ENCODE measurements around the gene RAB38. TPM values are rescaled to one million over a fixed set of nuclear protein-coding genes. Genes with fewer than 3 reads are reported as not detected.

The RAB38 gene
- total RNA-seq, 2 donors from 2014 or later: 3.1 TPM; not detected in 1

DNA sequence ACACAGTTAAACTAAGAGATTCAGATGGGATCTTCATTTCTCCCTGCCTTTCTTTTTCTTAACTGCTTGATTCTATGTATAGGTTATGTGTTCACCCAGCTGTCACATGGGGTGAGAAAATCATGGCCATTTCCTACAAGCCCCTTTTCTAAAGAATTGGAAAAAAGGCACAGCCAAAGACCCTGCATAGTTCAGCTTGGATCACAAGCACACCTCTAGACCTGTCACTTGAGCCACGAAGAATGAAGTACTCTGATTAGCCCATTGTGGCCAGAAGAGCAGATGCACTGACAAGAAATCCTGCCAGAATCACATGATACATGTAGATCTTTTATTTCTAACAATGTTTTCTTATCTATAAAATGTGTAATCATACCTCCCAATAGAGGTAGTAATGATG is 69.7 kb downstream of the RAB38 start:
- Histone ChIP-seq H3K27ac (no peak overlapping the region), H3K27me3 (no peaks in the 10 kb centered on the region), H3K4me3 (no peak overlapping the region), H3K9me3 (peaks cover 0 to 2% (median 0%) of the 10 kb centered on the region in 3 donors), H3K36me3 (replicated peaks in 1 of 2; ENCODE audit: insufficient read depth in 1 of 2, low read depth in 2 of 2) (no peaks in the 10 kb centered on the region), H3K4me1 (peaks cover 30% of the 10 kb centered on the region)
- WGBS, 2 donors: 19 to 27% methylated on average over 1 of the region's 1 CpG
- intact Hi-C loops (cut with DNase I): no loop called here
- TF ChIP-seq POLR2A (IDR thresholded peaks at IDR 0.05): no peak
- TF ChIP-seq, protein P1, sequence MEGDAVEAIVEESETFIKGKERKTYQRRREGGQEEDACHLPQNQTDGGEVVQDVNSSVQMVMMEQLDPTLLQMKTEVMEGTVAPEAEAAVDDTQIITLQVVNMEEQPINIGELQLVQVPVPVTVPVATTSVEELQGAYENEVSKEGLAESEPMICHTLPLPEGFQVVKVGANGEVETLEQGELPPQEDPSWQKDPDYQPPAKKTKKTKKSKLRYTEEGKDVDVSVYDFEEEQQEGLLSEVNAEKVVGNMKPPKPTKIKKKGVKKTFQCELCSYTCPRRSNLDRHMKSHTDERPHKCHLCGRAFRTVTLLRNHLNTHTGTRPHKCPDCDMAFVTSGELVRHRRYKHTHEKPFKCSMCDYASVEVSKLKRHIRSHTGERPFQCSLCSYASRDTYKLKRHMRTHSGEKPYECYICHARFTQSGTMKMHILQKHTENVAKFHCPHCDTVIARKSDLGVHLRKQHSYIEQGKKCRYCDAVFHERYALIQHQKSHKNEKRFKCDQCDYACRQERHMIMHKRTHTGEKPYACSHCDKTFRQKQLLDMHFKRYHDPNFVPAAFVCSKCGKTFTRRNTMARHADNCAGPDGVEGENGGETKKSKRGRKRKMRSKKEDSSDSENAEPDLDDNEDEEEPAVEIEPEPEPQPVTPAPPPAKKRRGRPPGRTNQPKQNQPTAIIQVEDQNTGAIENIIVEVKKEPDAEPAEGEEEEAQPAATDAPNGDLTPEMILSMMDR (IDR thresholded peaks at IDR 0.05): no peak
- ATAC-seq: no peak
- DNase-seq: no peak

DNA sequence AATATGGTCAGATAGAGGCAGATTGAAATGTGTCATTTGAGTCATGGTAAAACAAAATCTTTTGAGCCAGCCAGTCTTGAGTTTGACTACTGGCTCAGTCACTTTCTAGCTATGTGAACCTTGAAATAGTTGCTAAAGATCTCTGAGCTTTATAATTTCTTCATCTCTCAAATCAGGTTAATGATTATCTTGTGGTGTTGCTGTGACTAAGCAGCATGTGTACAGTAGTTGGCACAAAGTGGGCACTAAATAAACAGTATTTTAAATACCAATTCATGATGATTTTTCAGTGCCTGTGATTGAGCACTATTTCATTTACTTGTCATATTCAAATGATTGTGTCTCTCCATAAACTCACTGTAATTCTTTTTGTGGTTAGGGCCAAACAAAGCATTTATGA is 70.8 kb downstream of the RAB38 start:
- peak overlapping the region in 2 of 4 donors; percentile 19 to 30 for H3K27ac ChIP-seq
- H3K4me3 ChIP-seq: no peak overlapping the region
- no peaks in the 10 kb centered on the region for H3K27me3 ChIP-seq
- TF ChIP-seq, protein P1 (IDR thresholded peaks at IDR 0.05): no peak
- no peak for TF ChIP-seq POLR2A (IDR thresholded peaks at IDR 0.05)
- DNase-seq: peak in 2 of 4 donors; percentile 9 to 12
- H3K4me1 ChIP-seq: peaks cover 30% of the 10 kb centered on the region
- no peaks in the 10 kb centered on the region for H3K36me3 ChIP-seq (replicated peaks in 1 of 2; ENCODE audit: insufficient read depth in 1 of 2, low read depth in 2 of 2)
- intact Hi-C loops (cut with DNase I): no loop called here
- peaks cover 0 to 2% (median 0%) of the 10 kb centered on the region in 3 donors for H3K9me3 ChIP-seq
- ATAC-seq: peak; percentile 91

DNA sequence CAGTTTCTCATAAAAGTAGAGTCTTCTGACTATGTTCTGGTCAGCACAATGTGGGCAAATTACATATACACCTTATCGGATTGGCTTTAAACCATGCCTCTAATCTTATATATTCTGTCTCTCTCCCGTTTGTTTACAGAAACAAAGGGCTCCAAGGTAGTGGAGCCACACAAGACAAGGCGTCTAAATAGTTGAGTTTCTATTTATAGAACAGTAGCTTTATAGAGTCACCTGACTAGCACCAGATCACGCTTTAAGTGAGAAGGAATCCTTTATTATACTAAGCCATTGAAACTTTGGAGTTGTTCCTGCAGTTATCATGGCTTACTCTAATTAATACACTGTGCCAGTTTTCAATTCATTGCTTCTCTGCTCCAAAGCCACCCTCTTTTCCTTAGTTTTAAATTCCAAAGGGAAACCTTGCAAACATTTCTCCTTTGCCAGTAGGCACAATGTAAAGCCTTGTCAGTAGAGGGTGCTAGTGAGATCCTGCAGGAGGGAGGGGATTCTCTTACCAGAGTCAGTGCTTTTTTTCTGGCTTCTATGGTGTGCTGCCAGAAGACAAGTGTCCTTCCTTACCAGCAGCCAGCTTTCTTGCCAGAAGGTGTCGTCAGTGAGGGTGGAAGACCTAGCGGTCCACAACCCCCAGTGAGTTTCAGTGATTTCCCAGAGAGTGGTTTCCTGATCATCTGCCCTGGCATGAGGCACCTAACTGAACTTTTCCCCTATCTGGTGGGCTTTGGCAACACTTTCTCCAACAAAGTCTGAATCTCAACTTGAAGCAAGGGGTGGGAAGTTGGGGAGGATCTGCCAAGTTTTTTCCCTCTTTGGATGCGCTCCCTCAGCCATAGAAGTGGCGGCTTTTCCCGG is 71.7 kb downstream of the RAB38 start:
- H3K9me3 ChIP-seq: peaks cover 0 to 2% (median 0%) of the 10 kb centered on the region in 3 donors
- no peaks in the 10 kb centered on the region for H3K36me3 ChIP-seq (replicated peaks in 1 of 2; ENCODE audit: insufficient read depth in 1 of 2, low read depth in 2 of 2)
- DNase-seq (peak; percentile 49 to 62 (median 54)), ATAC-seq (peak; percentile 80)
- TF ChIP-seq, protein P1 (IDR thresholded peaks at IDR 0.05): peak; percentile 40 to 60 (median 49)
- no peak for TF ChIP-seq POLR2A (IDR thresholded peaks at IDR 0.05)
- H3K4me3 ChIP-seq: no peak overlapping the region
- peaks cover 30% of the 10 kb centered on the region for H3K4me1 ChIP-seq
- H3K27me3 ChIP-seq: no peaks in the 10 kb centered on the region
- WGBS, 2 donors: 55 to 56% methylated on average over 9 of the region's 9 CpGs
- intact Hi-C loops (cut with DNase I): no loop called here
- peak overlapping the region in 3 of 4 donors; percentile 19 to 30 (median 30) for H3K27ac ChIP-seq

DNA sequence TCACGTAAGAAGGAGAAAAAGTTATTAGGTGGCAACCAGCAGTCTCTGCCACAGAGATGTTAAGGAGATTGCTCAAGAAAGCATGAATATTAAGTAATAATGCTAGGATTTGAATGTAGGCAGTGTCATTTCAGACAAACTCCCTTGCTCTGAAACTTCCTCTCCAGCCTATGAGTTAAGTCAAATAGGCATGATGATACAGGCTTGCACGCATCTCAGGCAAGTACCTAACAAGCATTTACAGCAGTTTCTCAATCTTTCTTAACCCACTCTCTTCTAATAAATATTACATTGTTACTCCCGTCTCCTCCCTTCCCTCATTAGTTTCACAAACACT is 72.7 kb downstream of the RAB38 start:
- H3K36me3 ChIP-seq (replicated peaks in 1 of 2; ENCODE audit: insufficient read depth in 1 of 2, low read depth in 2 of 2): no peaks in the 10 kb centered on the region
- WGBS, 2 donors: 85 to 95% methylated on average over 3 of the region's 3 CpGs
- peaks cover 0 to 2% (median 0%) of the 10 kb centered on the region in 3 donors for H3K9me3 ChIP-seq
- H3K4me3 ChIP-seq: no peak overlapping the region
- no peaks in the 10 kb centered on the region for H3K27me3 ChIP-seq
- H3K27ac ChIP-seq: no peak overlapping the region
- intact Hi-C loops (cut with DNase I): no loop called here
- H3K4me1 ChIP-seq: peaks cover 33% of the 10 kb centered on the region
- TF ChIP-seq, protein P1 (IDR thresholded peaks at IDR 0.05): no peak
- no peak for TF ChIP-seq POLR2A (IDR thresholded peaks at IDR 0.05)
- DNase-seq (no peak), ATAC-seq (no peak)
